GM19043 (cell line): ENCODE data around the gene UROC1.

ENCODE experiments used
- ATAC-seq: cut with Tn5 transposase; IDR thresholded peaks from one replicate; pipeline ENCODE4 v1.9.1; 2021; ENCODE audit warnings: low read depth; ENCODE audit not compliant: unreplicated experiment

UROC1 gene

GRCh38 chr3:126499401-126499800 lies 18.2 kb downstream of the UROC1 start:
- no peak for ATAC-seq

GRCh38 chr3:126498929-126499328 lies 18.6 kb downstream of the UROC1 start:
- ATAC-seq: no peak

DNA sequence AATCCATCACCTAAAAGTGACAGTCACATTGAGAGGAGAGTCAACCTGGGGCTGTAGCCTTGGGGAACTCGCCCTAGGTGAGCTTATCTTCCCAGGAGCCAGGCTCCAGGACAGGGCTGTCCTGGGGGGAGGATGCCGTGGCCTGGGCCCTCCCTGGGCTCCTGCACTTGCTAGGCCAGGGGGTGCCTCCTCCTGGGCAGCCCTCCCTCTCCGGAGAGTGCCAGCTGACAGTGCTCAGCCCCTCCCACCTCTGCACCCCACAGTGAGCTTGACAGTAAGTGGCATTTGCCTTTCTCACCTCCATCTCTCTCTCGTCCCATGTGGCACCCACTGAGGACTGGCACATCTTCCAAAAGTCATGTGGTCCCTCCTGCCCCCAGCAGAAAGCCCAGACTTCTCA lies 19.1 kb downstream of the UROC1 start:
- no peak for ATAC-seq

- no peak for ATAC-seq
Observed at GRCh38 chr3:126497956-126498355, 19.6 kb downstream of the UROC1 start.

DNA sequence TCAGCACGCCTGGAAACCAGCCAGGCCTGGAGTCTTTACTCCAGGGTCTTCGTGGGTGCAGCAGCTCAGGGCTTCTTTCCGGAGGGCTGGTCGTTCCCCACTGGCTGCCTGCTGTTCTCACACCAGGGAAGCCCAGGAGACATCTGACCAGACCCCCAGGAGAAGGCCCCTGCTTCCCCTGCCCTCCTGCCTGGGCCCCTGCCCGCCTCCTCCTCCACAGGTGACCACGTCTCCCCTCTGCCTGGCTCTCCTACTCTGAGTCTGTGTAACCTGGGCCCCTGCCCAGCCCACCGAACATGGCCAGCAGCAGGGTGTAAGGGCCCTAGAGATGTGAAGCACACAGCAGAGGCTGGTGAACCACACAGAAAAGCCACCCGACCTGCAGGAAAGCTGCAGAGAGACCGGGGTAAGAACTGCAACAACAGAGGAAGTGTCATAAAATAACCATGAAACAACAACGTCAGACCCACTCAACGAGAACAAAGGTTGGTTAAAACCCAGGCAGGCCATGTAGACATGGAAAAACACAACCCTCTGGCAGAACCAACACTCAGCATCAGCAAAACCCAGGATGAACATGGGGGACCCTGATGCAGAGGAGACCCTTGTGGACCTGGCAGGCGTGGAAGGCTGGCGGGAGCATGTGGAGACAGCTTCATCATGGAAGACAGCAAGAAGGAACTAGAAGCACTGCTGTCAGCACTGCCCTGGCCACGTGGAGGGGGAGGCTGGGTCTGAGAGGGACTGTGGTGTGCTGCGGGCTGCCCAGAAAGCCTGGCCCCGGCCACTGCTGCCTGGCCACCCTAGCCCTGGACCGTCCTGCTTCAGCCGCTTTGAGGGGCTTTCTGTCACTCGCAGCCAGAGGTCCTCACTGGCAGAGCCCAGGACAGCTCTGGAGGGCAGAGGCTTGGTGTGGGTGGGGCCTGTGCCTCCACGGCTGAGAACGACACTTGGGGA lies 20.4 kb downstream of the UROC1 start:
- no peak for ATAC-seq

DNA sequence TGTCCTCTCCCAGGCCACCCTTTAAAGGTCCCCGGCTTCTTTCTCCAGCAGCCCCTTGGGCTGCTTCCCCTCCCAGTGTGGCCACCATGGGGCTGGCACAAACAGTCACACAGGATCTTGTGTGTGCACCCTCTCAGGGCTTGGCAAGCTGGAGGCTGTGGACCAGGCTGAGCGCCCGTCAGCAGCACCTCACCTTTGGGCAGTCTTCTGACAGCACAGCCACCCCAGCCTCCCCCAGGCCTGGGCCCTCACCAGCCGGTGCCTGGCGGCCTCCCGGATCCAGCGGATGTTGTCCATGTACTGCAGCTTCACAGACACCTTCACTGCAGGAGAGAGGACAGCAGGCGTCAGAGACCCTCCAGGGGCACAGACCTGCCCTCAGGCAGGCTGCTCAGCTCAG lies 21.8 kb downstream of the UROC1 start:
- no peak for ATAC-seq

- no peak for ATAC-seq
Observed at GRCh38 chr3:126494970-126495230, 22.7 kb downstream of the UROC1 start.

- ATAC-seq: no peak
Observed at GRCh38 chr3:126494204-126494969, 23.2 kb downstream of the UROC1 start.

GRCh38 chr3:126493739-126494138 lies 23.8 kb downstream of the UROC1 start:
- no peak for ATAC-seq

DNA sequence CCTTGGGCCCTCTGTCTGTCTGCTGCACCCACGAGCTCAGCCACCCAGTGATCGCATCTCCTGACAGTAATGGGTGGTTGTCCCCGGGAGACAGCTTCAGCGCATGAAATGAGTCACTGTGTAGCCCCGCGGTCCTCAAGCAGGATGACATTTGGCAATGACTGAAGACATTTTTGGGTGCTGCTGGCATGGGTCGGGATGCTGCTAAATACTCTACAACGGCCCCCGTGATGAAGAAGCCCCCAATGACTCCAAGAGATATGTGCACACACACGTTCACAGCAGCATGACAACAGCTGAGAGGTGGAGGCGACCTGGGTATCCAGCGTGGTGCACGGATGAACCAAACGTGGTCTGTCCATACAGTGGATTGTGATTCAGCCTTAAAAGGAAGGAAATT lies 24.5 kb downstream of the UROC1 start:
- ATAC-seq: no peak

- ATAC-seq: no peak
Observed at GRCh38 chr3:126491221-126492013, 26.2 kb downstream of the UROC1 start.

DNA sequence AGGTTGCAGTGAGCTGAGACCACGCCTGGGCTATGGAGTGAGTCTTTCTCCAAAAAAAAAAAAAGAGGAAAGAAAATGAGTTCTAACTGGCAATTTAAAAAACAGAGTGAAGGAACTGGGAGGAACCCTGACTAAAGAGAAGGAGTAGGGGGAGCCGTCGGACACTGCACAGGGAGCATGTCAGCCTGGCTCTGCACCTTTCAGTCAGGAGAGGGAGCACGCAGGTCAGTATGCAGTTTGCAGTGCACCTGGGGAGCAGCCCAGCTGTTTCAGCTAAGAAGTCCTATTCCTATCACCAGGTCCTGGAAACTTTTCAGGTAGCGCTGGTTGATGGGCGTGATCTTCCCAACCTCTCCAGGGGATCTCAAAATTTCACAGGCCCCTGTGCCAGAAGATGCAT lies 27.0 kb downstream of the UROC1 start:
- no peak for ATAC-seq

DNA sequence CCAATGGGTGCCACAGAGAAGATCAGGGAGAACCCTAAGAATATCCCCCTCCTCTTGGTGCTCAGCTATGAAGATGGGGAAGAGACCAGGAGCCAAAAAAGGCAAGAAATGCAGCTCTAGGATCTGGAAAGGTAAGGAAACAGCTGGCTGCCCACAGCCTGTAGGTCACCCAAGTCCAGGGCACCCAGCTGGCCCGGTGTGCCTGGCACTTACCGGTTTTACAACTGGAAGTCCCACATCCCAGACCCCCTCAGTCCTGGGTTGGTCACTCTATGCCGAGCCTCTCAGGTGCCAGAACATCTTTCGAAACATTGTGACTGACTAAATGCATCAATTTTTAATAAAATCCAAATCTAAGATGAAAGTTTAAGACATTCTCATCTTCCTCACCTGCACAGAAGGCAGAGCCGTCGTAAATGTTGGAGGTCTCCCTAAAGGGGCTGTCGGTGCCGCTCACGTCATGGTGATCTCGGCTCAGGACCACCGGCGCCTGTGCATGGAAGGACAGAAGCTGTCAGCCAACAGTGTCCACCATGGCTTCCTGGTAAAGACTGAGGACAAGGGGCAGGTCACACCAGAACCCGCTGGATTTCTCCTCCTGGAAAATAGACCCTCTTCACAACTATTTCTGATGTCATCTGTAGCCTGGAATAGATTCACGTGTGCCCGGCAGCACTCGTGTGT lies 28.5 kb downstream of the UROC1 start:
- no peak for ATAC-seq

- ATAC-seq: no peak
Observed at GRCh38 chr3:126488185-126488584, 29.4 kb downstream of the UROC1 start.

DNA sequence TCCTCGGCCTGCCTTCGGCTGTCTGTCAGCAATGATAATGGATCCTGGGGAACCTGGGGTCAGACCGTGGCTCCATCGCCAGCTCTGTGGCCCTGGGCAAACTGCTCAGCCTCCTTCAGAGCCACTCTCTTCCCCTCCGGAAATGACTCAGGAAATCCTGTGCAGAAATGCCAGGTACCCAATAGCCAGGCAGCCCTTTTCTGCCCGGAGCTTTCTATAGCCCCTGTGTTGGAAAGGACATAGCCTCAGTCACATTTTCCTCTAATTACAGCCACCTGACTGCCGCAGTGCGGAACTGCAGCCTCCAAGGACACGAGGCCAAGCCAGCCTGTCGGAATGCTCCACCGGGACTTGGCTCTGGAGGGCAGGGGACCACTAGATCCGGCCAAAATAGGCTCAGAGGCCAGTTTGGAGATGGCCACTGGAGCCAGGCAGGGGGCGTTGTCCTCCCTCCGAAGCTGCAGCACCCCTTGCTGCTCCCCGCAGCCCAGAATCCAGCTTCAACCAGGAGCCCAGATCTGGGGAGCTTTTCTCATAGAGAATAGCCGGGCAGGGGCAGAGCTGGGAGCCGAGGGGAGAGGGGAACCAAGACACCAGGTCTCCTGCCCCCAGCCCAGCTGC lies 30.3 kb downstream of the UROC1 start:
- no peak for ATAC-seq

GRCh38 chr3:126486360-126486847 lies 31.2 kb downstream of the UROC1 start:
- no peak for ATAC-seq

DNA sequence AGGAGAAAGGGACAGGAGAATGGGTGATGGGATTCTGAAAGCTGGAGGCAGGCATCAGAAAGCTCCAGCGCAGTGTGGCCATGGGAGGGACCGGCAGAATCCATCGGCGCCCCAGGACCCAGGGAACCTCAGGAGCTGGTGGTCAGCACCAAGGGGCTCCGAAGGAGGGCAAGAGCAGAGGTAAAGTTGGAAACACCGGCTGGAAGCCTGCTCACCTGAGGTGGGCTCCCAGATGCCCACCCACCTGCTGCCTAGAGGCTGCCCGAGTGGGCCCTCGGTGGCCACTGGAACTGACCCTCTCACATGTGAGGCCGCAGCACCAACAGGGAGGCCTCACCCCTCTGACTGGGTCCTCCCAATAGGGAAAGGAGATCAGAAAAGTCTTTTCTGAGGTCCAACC lies 31.6 kb downstream of the UROC1 start:
- no peak for ATAC-seq

DNA sequence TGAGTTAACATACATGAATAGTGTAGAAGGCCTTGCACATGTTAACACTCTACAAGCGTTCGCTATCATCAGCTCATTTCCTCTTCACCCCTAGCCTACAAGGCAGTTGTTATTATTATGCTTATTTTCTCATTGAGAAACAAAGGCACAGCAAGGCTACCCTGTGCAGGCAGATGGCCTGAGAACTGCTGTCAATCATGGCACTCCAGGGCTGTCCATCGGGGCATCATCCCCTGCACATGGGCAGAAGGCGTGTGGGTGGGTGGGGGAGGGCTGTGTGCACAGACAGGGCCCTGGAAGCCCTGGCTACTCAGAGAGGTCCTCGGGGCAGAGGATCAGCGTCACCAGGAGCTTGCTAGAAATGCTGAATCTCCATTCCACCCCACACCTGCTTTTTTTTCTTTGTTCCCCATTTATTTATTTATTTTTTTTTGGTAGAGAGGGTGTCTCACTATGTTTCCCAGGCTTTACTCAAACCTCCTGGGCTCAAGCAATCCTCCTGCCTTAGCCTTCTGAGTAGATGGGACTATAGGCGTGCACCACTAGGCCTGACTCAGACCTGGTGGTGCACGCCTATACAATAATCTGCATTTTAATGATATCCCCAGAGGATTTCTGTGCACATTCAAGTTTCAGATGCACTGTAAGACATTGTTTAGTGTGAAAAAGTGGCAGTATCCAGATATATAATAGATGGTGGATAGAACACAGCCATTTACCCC lies 32.2 kb downstream of the UROC1 start:
- ATAC-seq: no peak

DNA sequence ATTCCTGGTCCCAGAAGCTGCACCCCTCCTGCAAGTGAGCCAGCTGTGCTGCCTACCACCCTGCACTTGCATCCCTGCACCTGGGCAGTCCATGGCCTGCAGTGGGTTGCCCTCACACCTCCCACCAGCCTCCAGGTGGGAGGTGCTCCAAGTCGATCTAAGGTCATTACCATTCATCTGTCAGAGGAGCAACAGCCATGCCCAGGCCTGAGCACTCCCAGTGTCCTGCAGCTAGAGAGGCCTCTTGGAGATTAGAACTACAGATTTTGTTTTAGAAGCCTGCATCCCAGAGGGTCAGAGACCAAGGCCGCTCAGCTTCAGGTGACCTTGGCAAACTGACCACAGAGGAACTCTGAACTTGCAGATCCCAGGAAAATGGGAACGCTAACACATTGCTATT lies 32.9 kb downstream of the UROC1 start:
- ATAC-seq: no peak
